ENCODE measurements around the gene SERPINB7.

Gene SERPINB7

GRCh38 chr18:63850636-63851035 is 75.4 kb downstream of the SERPINB7 start:
- DNase-seq = no peak

All from NCI-H2081 (cell line).